Measurements from ENCODE around the gene ATF1.
"Not testable (repeated sequence)": the region's sequence is repeated elsewhere in the genome, so short reads cannot be mapped to it uniquely, and the experiment has no call there.

The ATF1 gene

GRCh38 chr12:50753232-50753769, 10.6 kb upstream of the ATF1 start:
- DNase-seq (ENCODE audit: low read depth), result no peak

GRCh38 chr12:50764286-50765094, 589 bp downstream of the ATF1 start:
- peak; percentile 75 for DNase-seq (ENCODE audit: low read depth)

- no peak for DNase-seq (ENCODE audit: low read depth)
These were observed 1.4 kb downstream of the ATF1 start for GRCh38 chr12:50765095-50765911.

- DNase-seq (ENCODE audit: low read depth), result no peak
These were observed 4.5 kb downstream of the ATF1 start for GRCh38 chr12:50768391-50768790.

- not testable (repeated sequence) for DNase-seq (ENCODE audit: low read depth)
These were observed 4.9 kb downstream of the ATF1 start for GRCh38 chr12:50768813-50769212.

GRCh38 chr12:50771409-50771808, 7.5 kb downstream of the ATF1 start:
- DNase-seq (ENCODE audit: low read depth), result no peak

- no peak for DNase-seq (ENCODE audit: low read depth)
These were observed 8.6 kb downstream of the ATF1 start for GRCh38 chr12:50772470-50772869.

- DNase-seq (ENCODE audit: low read depth), result no peak
These were observed 9.0 kb downstream of the ATF1 start for GRCh38 chr12:50772877-50773276.

- DNase-seq (ENCODE audit: low read depth), result no peak
These were observed 11.3 kb downstream of the ATF1 start for GRCh38 chr12:50775251-50775650.

- no peak for DNase-seq (ENCODE audit: low read depth)
These were observed 13.1 kb downstream of the ATF1 start for GRCh38 chr12:50776749-50777728.

GRCh38 chr12:50778663-50779590, 15.0 kb downstream of the ATF1 start:
- no peak for DNase-seq (ENCODE audit: low read depth)

- DNase-seq (ENCODE audit: low read depth), result no peak
These were observed 16.1 kb downstream of the ATF1 start for GRCh38 chr12:50780013-50780412.

- no peak for DNase-seq (ENCODE audit: low read depth)
These were observed 20.6 kb downstream of the ATF1 start for GRCh38 chr12:50784501-50784900.

- no peak for DNase-seq (ENCODE audit: low read depth)
These were observed 21.6 kb downstream of the ATF1 start for GRCh38 chr12:50785406-50786001.

GRCh38 chr12:50786498-50787231, 22.8 kb downstream of the ATF1 start:
- no peak for DNase-seq (ENCODE audit: low read depth)

- no peak for DNase-seq (ENCODE audit: low read depth)
These were observed 23.7 kb downstream of the ATF1 start for GRCh38 chr12:50787618-50788017.

GRCh38 chr12:50788561-50788960, 24.7 kb downstream of the ATF1 start:
- DNase-seq (ENCODE audit: low read depth), result no peak

GRCh38 chr12:50790081-50790480, 26.2 kb downstream of the ATF1 start:
- DNase-seq (ENCODE audit: low read depth), result no peak

GRCh38 chr12:50799908-50800307, 36.0 kb downstream of the ATF1 start:
- no peak for DNase-seq (ENCODE audit: low read depth)
